Colonic mucosa (tissue), 4 donors: ENCODE results near the gene PDLIM1. TPM values are rescaled to one million over a fixed set of nuclear protein-coding genes. Genes with fewer than 3 reads are reported as not detected.

Experiments used
- DNase-seq: peaks from one replicate; pipeline ENCODE4 v3.0.0-alpha.2; 2020
- H3K27ac ChIP-seq: fragments of 200-600 bp; one replicate; pipeline ENCODE4 v1.8.0; 2021
- H3K27me3 ChIP-seq: fragments of 200-600 bp; one replicate; pipeline ENCODE4 v1.8.0; 2021
- H3K36me3 ChIP-seq: fragments of 200-600 bp; one replicate; pipeline ENCODE4 v1.8.0; 2021
- H3K4me1 ChIP-seq: fragments of 200-600 bp; one replicate; pipeline ENCODE4 v1.8.0; 2021; ENCODE audit warnings: mild to moderate bottlenecking
- H3K4me3 ChIP-seq: fragments of 200-600 bp; one replicate; pipeline ENCODE4 v1.8.0; 2021
- H3K9ac ChIP-seq, 2 donors: one replicate each; pipeline ENCODE4 v1.7.0; 2013; ENCODE audit warnings: control low read depth in 2 of 2, low read depth in 2 of 2, low read length in 2 of 2
- H3K9me3 ChIP-seq: fragments of 200-600 bp; one replicate; pipeline ENCODE4 v1.8.0; 2021
- CTCF ChIP-seq: fragments of 200-600 bp; IDR thresholded peaks from one replicate; pipeline ENCODE4 v1.8.0; 2022; ENCODE audit warnings: antibody characterized with exemption, mild to moderate bottlenecking
- intact Hi-C: fragments of 100-400 bp; cut with DNase I; formaldehyde crosslinking; loops from one replicate; pipeline ENCODE4 v1.14.1; 2022
- total RNA-seq, 2 donors: library from RNA; stranded (reverse); fragmentation: NEBNext Ultra II Directional in 1 of 2; extraction: Animal tissue kit (Norgen Biotek cat#: 25700) in 1 of 2; gene quantifications; one replicate each; pipeline ENCODE4 v1.2.1, GENCODE V29; 2021
- donor health status: healthy.
- donor health status: DM: no; HTN: no; CAD: no.
- donor health status: DM: no; HTN: no; CAD: no.

Gene PDLIM1
- total RNA-seq, 2 donors from 2014 or later, result 246 to 433 TPM

- H3K4me3 ChIP-seq, result no peak overlapping the region
- peaks cover 11% of the 10 kb centered on the region for H3K4me1 ChIP-seq
- intact Hi-C loops, result no loop called here
- no peaks in the 10 kb centered on the region for H3K27me3 ChIP-seq
- no peaks in the 10 kb centered on the region for H3K36me3 ChIP-seq
- H3K9ac ChIP-seq, result no peak overlapping the region
- no peaks in the 10 kb centered on the region for H3K9me3 ChIP-seq
- H3K27ac ChIP-seq, result peak overlapping the region; percentile 31
- no peak for DNase-seq
- TF ChIP-seq CTCF, result no peak
These were observed 2.8 kb upstream of the PDLIM1 start for GRCh38 chr10:95293631-95294030.

- peak overlapping the region; percentile 63 for H3K27ac ChIP-seq
- peaks cover 15% of the 10 kb centered on the region for H3K4me1 ChIP-seq
- intact Hi-C loops, result no loop called here
- no peaks in the 10 kb centered on the region for H3K9me3 ChIP-seq
- no peaks in the 10 kb centered on the region for H3K27me3 ChIP-seq
- H3K4me3 ChIP-seq, result peak overlapping the region; percentile 60
- no peak for DNase-seq
- no peak for TF ChIP-seq CTCF
- H3K36me3 ChIP-seq, result no peaks in the 10 kb centered on the region
- H3K9ac ChIP-seq, result peak overlapping the region; percentile 65 to 77
These were observed 699 bp upstream of the PDLIM1 start for GRCh38 chr10:95291365-95292039.

GRCh38 chr10:95289921-95290421 is 832 bp downstream of the PDLIM1 start:
- Histone ChIP-seq H3K9ac (peak overlapping the region; percentile 95 to 98), H3K36me3 (no peaks in the 10 kb centered on the region), H3K27me3 (no peaks in the 10 kb centered on the region), H3K9me3 (no peaks in the 10 kb centered on the region), H3K27ac (peak overlapping the region; percentile 89), H3K4me3 (peak overlapping the region; percentile 60), H3K4me1 (peaks cover 22% of the 10 kb centered on the region)
- no peak for DNase-seq
- intact Hi-C loops, result no loop called here
- no peak for TF ChIP-seq CTCF

- TF ChIP-seq CTCF, result peak; percentile 22
- peaks cover 18% of the 10 kb centered on the region for H3K4me1 ChIP-seq
These were observed 1.5 kb downstream of the PDLIM1 start for GRCh38 chr10:95289003-95289920.

GRCh38 chr10:95288303-95288702 is 2.5 kb downstream of the PDLIM1 start:
- Histone ChIP-seq H3K9me3 (no peaks in the 10 kb centered on the region), H3K4me3 (peak overlapping the region; percentile 60), H3K9ac (peak overlapping the region in 1 of 2 donors; percentile 79), H3K27ac (peak overlapping the region; percentile 89), H3K27me3 (no peaks in the 10 kb centered on the region), H3K36me3 (no peaks in the 10 kb centered on the region), H3K4me1 (peaks cover 18% of the 10 kb centered on the region)
- DNase-seq, result no peak
- intact Hi-C loops, result no loop called here
- no peak for TF ChIP-seq CTCF

More at GRCh38 chr10:95289003-95289920, 1.5 kb downstream of the PDLIM1 start:
- peak overlapping the region; percentile 60 for H3K4me3 ChIP-seq
- peak overlapping the region; percentile 95 to 98 for H3K9ac ChIP-seq
- DNase-seq, result peak; percentile 68
- H3K36me3 ChIP-seq, result no peaks in the 10 kb centered on the region
- H3K27ac ChIP-seq, result peak overlapping the region; percentile 89
- H3K27me3 ChIP-seq, result no peaks in the 10 kb centered on the region
- no peaks in the 10 kb centered on the region for H3K9me3 ChIP-seq
- intact Hi-C loops, result no loop called here
